GM23338 (cell line): ENCODE data around the gene HCRTR2. TPM values are rescaled to one million over a fixed set of nuclear protein-coding genes. Genes with fewer than 3 reads are reported as not detected.

ENCODE experiments used
- ATAC-seq: fragments of 200-7000 bp; cut with Tn5 transposase; 3 replicates; pipeline ENCODE4 v1.9.1; 2020
- DNase-seq: peaks from one replicate; pipeline ENCODE4 v3.0.0-alpha.2; 2015; ENCODE audit warnings: low spot score
- H2AFZ ChIP-seq: fragments of 200-600 bp; sonication (generic); 2 replicates; pipeline ENCODE4 v1.8.0; 2016; ENCODE audit warnings: antibody characterized with exemption, mild to moderate bottlenecking, moderate library complexity
- H3F3A ChIP-seq: fragments of 200-600 bp; sonication (generic); replicated peaks from 2 replicates; pipeline ENCODE4 v1.8.0; 2017; ENCODE audit warnings: antibody characterized with exemption, mixed run types, low read depth
- H3K27ac ChIP-seq: fragments of 200-600 bp; sonication (generic); 2 replicates; pipeline ENCODE4 v1.6.1; 2016; ENCODE audit warnings: low read depth
- H3K27me3 ChIP-seq: fragments of 200-600 bp; sonication (generic); 2 replicates; pipeline ENCODE4 v1.8.0; 2016; ENCODE audit warnings: mild to moderate bottlenecking, mixed run types, moderate library complexity; ENCODE audit not compliant: insufficient read depth
- H3K36me3 ChIP-seq: fragments of 200-600 bp; sonication (generic); 2 replicates; pipeline ENCODE4 v1.8.0; 2016; ENCODE audit warnings: mild to moderate bottlenecking; ENCODE audit not compliant: insufficient read depth
- H3K4me1 ChIP-seq: fragments of 200-600 bp; sonication (generic); 2 replicates; pipeline ENCODE4 v1.8.0; 2016; ENCODE audit warnings: mild to moderate bottlenecking, moderate library complexity; ENCODE audit not compliant: insufficient read depth
- H3K4me2 ChIP-seq: fragments of 200-600 bp; sonication (generic); 2 replicates; pipeline ENCODE4 v1.7.1; 2017; ENCODE audit warnings: mixed run types
- H3K4me3 ChIP-seq: fragments of 200-600 bp; sonication (generic); 2 replicates; pipeline ENCODE4 v1.6.1; 2016; ENCODE audit warnings: mixed run types
- H3K79me2 ChIP-seq: fragments of 200-600 bp; sonication (generic); replicated peaks from 2 replicates; pipeline ENCODE4 v1.8.0; 2017; ENCODE audit warnings: mild to moderate bottlenecking; ENCODE audit not compliant: insufficient read depth
- H3K9me2 ChIP-seq: fragments of 200-600 bp; sonication (generic); 2 replicates; pipeline ENCODE4 v1.8.0; 2017; ENCODE audit not compliant: insufficient read depth
- H4K20me1 ChIP-seq: fragments of 200-600 bp; sonication (generic); replicated peaks from 2 replicates; pipeline ENCODE4 v1.8.0; 2017; ENCODE audit warnings: mild to moderate bottlenecking; ENCODE audit not compliant: insufficient read depth
- H3K27ac Mint-ChIP-seq: 2 replicates; pipeline ENCODE4 v1.8.0; 2020; ENCODE audit warnings: inconsistent platforms, mild to moderate bottlenecking, moderate library complexity, mixed read lengths
- H3K27me3 Mint-ChIP-seq: 3 replicates; pipeline ENCODE4 v1.8.0; 2022; ENCODE audit warnings: low read depth, mild to moderate bottlenecking, moderate library complexity, mixed read lengths, inconsistent platforms; ENCODE audit not compliant: insufficient read depth, poor library complexity
- H3K36me3 Mint-ChIP-seq: 3 replicates; pipeline ENCODE4 v1.8.0; 2021; ENCODE audit warnings: low read depth, mild to moderate bottlenecking, inconsistent platforms, moderate library complexity, mixed read lengths
- H3K4me1 Mint-ChIP-seq: 3 replicates; pipeline ENCODE4 v1.8.0; 2020; ENCODE audit warnings: mild to moderate bottlenecking, inconsistent platforms, mixed read lengths
- H3K4me3 Mint-ChIP-seq: 3 replicates; pipeline ENCODE4 v1.8.0; 2021; ENCODE audit warnings: moderate library complexity, mild to moderate bottlenecking, inconsistent platforms, mixed read lengths
- H3K9me3 Mint-ChIP-seq: 3 replicates; pipeline ENCODE4 v1.8.0; 2020; ENCODE audit warnings: moderate library complexity, mild to moderate bottlenecking, inconsistent platforms, mixed read lengths
- CREB1 ChIP-seq: fragments of 250-450 bp; sonication (Bioruptor Pico); IDR thresholded peaks from 2 replicates; pipeline ENCODE4 v1.5.0; 2020; ENCODE audit warnings: low read depth, mild to moderate bottlenecking, moderate library complexity
- CTCF ChIP-seq, 2 experiments: fragments of 200-600 bp in 1 of 2; sonication (generic) in 1 of 2; conservative IDR thresholded peaks; 2 replicates each; pipeline versions ENCODE4 v1.5.1 to v1.6.1; 2016 to 2017; ENCODE audit warnings: antibody characterized with exemption in 2 of 2, low read depth in 2 of 2, mild to moderate bottlenecking in 2 of 2, moderate library complexity in 1 of 2
- EZH2 ChIP-seq: fragments of 200-600 bp; sonication (generic); IDR thresholded peaks from one replicate; pipeline ENCODE4 v1.8.0; 2017; ENCODE audit warnings: antibody characterized with exemption, mild to moderate bottlenecking, low read depth; ENCODE audit not compliant: unreplicated experiment
- EZH2phosphoT487 ChIP-seq: fragments of 200-600 bp; sonication (generic); IDR thresholded peaks from one replicate; pipeline ENCODE4 v1.8.1; 2018; ENCODE audit warnings: antibody characterized with exemption; ENCODE audit not compliant: unreplicated experiment
- JUNB ChIP-seq: IDR thresholded peaks from one replicate; pipeline ENCODE4 v1.6.1; 2016; ENCODE audit warnings: antibody characterized with exemption; ENCODE audit not compliant: unreplicated experiment
- NANOG ChIP-seq: IDR thresholded peaks from 2 replicates; pipeline ENCODE4 v1.6.1; 2016; ENCODE audit warnings: antibody characterized with exemption, borderline replicate concordance
- POLR2AphosphoS5 ChIP-seq: IDR thresholded peaks from 2 replicates; pipeline ENCODE4 v1.6.1; 2016; ENCODE audit warnings: antibody characterized with exemption, low read depth
- STAT1 ChIP-seq: IDR thresholded peaks from one replicate; pipeline ENCODE4 v1.6.1; 2016; ENCODE audit warnings: antibody characterized with exemption; ENCODE audit not compliant: unreplicated experiment
- ZNF114 ChIP-seq: fragments of 250-450 bp; sonication (Bioruptor Pico); IDR thresholded peaks from 2 replicates; pipeline ENCODE4 v1.5.0; 2020; ENCODE audit warnings: mild to moderate bottlenecking, moderate library complexity
- ZNF331 ChIP-seq: fragments of 250-450 bp; sonication (Bioruptor Pico); IDR thresholded peaks from 2 replicates; pipeline ENCODE4 v1.5.0; 2020; ENCODE audit warnings: low read depth, mild to moderate bottlenecking, moderate library complexity
- polyA plus RNA-seq: library from polyadenylated mRNA; unstranded; fragments of >200 nt; fragmentation: Nextera tagmentation; extraction: Ambion mirVana; gene quantifications from 2 replicates; pipeline ENCODE4 v1.2.1, GENCODE V29; 2016
- total RNA-seq: library from RNA; depleted of rRNA; stranded (reverse); fragments of >200 nt; shearing (Covaris generic); gene quantifications from 2 replicates; pipeline ENCODE4 v1.2.3, GENCODE V29; 2014
- TF ChIP-seq, protein P1 (sequence below): fragments of 250-450 bp; sonication (Bioruptor Pico); IDR thresholded peaks from 2 replicates; pipeline ENCODE4 v1.5.0; 2020; ENCODE audit warnings: mild to moderate bottlenecking, moderate library complexity
- TF ChIP-seq, protein P2 (sequence below): IDR thresholded peaks from one replicate; pipeline ENCODE4 v1.6.1; 2018; ENCODE audit warnings: antibody characterized with exemption; ENCODE audit not compliant: unreplicated experiment
- TF ChIP-seq, protein P3 (sequence below): IDR thresholded peaks from 2 replicates; pipeline ENCODE4 v1.6.1; 2016; ENCODE audit warnings: antibody characterized with exemption

The HCRTR2 gene
- total and polyA plus RNA-seq, 2 experiments from 2014 or later = 0.15 TPM; not detected in 1

DNA sequence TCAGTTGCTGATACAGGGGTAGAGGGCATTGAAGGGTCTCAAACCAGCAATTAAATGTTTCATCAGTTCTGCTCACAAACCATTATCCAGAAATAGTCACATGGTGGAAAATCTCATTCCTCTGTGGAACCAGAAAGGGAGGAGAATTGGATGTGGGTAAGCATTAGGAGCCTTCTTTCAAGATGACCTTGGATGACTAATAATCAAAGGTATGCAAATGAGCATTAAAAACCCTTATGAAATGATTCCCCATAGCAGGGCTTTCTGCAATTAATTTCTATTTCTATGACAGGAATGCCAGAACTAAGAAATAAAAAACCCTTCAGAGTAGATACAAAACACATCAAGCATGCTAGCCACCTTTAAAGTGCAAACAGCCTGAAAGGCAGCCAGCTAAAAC is 37.4 kb upstream of the HCRTR2 start:
- Histone ChIP-seq H3F3A (no peaks in the 10 kb centered on the region), H3K79me2 (no peaks in the 10 kb centered on the region), H3K9me2 (no peaks in the 10 kb centered on the region), H3K4me2 (no peak overlapping the region), H3K27me3 (no peaks in the 10 kb centered on the region), H3K4me1 (peaks cover 6% of the 10 kb centered on the region; the same call in 1 of the 2 replicates), H3K27ac (no peak overlapping the region), H3K36me3 (no peaks in the 10 kb centered on the region), H2AFZ (no peak overlapping the region), H3K4me3 (no peak overlapping the region), H4K20me1 (no peaks in the 10 kb centered on the region)
- H3K4me1 Mint-ChIP-seq = peaks cover 7% of the 10 kb centered on the region; the same call in 2 of the 3 replicates
- H3K27ac Mint-ChIP-seq = no peak overlapping the region
- no peaks in the 10 kb centered on the region for H3K36me3 Mint-ChIP-seq
- DNase-seq = no peak
- H3K9me3 Mint-ChIP-seq = no peaks in the 10 kb centered on the region
- peaks cover 1% of the 10 kb centered on the region for H3K27me3 Mint-ChIP-seq
- no peak for TF ChIP-seq ZNF331
- no peak for TF ChIP-seq EZH2phosphoT487
- TF ChIP-seq, protein P1, sequence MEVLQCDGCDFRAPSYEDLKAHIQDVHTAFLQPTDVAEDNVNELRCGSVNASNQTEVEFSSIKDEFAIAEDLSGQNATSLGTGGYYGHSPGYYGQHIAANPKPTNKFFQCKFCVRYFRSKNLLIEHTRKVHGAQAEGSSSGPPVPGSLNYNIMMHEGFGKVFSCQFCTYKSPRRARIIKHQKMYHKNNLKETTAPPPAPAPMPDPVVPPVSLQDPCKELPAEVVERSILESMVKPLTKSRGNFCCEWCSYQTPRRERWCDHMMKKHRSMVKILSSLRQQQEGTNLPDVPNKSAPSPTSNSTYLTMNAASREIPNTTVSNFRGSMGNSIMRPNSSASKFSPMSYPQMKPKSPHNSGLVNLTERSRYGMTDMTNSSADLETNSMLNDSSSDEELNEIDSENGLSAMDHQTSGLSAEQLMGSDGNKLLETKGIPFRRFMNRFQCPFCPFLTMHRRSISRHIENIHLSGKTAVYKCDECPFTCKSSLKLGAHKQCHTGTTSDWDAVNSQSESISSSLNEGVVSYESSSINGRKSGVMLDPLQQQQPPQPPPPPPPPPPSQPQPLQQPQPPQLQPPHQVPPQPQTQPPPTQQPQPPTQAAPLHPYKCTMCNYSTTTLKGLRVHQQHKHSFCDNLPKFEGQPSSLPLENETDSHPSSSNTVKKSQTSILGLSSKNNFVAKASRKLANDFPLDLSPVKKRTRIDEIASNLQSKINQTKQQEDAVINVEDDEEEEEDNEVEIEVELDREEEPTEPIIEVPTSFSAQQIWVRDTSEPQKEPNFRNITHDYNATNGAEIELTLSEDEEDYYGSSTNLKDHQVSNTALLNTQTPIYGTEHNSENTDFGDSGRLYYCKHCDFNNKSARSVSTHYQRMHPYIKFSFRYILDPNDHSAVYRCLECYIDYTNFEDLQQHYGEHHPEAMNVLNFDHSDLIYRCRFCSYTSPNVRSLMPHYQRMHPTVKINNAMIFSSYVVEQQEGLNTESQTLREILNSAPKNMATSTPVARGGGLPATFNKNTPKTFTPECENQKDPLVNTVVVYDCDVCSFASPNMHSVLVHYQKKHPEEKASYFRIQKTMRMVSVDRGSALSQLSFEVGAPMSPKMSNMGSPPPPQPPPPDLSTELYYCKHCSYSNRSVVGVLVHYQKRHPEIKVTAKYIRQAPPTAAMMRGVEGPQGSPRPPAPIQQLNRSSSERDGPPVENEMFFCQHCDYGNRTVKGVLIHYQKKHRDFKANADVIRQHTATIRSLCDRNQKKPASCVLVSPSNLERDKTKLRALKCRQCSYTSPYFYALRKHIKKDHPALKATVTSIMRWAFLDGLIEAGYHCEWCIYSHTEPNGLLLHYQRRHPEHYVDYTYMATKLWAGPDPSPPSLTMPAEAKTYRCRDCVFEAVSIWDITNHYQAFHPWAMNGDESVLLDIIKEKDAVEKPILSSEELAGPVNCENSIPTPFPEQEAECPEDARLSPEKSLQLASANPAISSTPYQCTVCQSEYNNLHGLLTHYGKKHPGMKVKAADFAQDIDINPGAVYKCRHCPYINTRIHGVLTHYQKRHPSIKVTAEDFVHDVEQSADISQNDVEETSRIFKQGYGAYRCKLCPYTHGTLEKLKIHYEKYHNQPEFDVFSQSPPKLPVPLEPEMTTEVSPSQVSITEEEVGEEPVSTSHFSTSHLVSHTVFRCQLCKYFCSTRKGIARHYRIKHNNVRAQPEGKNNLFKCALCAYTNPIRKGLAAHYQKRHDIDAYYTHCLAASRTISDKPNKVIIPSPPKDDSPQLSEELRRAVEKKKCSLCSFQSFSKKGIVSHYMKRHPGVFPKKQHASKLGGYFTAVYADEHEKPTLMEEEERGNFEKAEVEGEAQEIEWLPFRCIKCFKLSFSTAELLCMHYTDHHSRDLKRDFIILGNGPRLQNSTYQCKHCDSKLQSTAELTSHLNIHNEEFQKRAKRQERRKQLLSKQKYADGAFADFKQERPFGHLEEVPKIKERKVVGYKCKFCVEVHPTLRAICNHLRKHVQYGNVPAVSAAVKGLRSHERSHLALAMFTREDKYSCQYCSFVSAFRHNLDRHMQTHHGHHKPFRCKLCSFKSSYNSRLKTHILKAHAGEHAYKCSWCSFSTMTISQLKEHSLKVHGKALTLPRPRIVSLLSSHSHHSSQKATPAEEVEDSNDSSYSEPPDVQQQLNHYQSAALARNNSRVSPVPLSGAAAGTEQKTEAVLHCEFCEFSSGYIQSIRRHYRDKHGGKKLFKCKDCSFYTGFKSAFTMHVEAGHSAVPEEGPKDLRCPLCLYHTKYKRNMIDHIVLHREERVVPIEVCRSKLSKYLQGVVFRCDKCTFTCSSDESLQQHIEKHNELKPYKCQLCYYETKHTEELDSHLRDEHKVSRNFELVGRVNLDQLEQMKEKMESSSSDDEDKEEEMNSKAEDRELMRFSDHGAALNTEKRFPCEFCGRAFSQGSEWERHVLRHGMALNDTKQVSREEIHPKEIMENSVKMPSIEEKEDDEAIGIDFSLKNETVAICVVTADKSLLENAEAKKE = no peak
- no peak for TF ChIP-seq ZNF114 (CRISPR knock-in tag)
- TF ChIP-seq CREB1 (CRISPR knock-in tag) = no peak
- TF ChIP-seq NANOG = no peak
- TF ChIP-seq POLR2AphosphoS5 = no peak
- TF ChIP-seq JUNB = no peak
- TF ChIP-seq, protein P2, sequence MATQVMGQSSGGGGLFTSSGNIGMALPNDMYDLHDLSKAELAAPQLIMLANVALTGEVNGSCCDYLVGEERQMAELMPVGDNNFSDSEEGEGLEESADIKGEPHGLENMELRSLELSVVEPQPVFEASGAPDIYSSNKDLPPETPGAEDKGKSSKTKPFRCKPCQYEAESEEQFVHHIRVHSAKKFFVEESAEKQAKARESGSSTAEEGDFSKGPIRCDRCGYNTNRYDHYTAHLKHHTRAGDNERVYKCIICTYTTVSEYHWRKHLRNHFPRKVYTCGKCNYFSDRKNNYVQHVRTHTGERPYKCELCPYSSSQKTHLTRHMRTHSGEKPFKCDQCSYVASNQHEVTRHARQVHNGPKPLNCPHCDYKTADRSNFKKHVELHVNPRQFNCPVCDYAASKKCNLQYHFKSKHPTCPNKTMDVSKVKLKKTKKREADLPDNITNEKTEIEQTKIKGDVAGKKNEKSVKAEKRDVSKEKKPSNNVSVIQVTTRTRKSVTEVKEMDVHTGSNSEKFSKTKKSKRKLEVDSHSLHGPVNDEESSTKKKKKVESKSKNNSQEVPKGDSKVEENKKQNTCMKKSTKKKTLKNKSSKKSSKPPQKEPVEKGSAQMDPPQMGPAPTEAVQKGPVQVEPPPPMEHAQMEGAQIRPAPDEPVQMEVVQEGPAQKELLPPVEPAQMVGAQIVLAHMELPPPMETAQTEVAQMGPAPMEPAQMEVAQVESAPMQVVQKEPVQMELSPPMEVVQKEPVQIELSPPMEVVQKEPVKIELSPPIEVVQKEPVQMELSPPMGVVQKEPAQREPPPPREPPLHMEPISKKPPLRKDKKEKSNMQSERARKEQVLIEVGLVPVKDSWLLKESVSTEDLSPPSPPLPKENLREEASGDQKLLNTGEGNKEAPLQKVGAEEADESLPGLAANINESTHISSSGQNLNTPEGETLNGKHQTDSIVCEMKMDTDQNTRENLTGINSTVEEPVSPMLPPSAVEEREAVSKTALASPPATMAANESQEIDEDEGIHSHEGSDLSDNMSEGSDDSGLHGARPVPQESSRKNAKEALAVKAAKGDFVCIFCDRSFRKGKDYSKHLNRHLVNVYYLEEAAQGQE = no peak
- no peak for TF ChIP-seq CTCF (conservative IDR thresholded peaks at IDR 0.05; ENCODE audit: low read depth in 2 of 2)
- TF ChIP-seq EZH2 = no peak
- TF ChIP-seq STAT1 = no peak
- TF ChIP-seq, protein P3, sequence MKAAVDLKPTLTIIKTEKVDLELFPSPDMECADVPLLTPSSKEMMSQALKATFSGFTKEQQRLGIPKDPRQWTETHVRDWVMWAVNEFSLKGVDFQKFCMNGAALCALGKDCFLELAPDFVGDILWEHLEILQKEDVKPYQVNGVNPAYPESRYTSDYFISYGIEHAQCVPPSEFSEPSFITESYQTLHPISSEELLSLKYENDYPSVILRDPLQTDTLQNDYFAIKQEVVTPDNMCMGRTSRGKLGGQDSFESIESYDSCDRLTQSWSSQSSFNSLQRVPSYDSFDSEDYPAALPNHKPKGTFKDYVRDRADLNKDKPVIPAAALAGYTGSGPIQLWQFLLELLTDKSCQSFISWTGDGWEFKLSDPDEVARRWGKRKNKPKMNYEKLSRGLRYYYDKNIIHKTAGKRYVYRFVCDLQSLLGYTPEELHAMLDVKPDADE = no peak
- ATAC-seq = no peak
- no peak overlapping the region for H3K4me3 Mint-ChIP-seq
